ENCODE results near the gene ACSF3.
"Not testable (repeated sequence)": the region's sequence is repeated elsewhere in the genome, so short reads cannot be mapped to it uniquely, and the experiment has no call there.

ACSF3 gene

DNA sequence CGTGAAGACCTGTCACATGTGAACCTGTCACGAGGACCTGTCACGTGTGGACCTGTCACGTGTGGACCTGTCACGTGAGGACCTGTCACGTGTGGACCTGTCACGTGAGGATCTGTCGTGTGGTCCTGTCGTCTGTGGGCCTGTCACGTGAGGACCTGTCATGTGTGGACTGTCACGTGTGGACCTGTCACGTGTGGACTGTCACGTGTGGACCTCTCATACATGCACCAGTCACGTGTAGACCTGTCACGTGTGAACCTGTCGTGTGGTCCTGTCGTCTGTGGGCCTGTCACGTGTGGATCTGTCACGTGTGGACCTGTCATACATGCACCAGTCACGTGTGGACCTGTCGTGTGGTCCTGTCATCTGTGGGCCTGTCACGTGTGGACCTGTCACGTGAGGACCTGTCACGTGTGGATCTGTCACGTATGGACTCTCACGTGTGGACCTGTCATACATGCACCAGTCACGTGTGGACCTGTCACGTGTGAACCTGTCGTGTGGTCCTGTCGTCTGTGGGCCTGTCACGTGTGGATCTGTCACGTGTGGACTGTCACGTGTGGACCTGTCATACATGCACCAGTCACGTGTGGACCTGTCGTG, 19.5 kb upstream of the ACSF3 start:
- DNase-seq = not testable (repeated sequence)

DNA sequence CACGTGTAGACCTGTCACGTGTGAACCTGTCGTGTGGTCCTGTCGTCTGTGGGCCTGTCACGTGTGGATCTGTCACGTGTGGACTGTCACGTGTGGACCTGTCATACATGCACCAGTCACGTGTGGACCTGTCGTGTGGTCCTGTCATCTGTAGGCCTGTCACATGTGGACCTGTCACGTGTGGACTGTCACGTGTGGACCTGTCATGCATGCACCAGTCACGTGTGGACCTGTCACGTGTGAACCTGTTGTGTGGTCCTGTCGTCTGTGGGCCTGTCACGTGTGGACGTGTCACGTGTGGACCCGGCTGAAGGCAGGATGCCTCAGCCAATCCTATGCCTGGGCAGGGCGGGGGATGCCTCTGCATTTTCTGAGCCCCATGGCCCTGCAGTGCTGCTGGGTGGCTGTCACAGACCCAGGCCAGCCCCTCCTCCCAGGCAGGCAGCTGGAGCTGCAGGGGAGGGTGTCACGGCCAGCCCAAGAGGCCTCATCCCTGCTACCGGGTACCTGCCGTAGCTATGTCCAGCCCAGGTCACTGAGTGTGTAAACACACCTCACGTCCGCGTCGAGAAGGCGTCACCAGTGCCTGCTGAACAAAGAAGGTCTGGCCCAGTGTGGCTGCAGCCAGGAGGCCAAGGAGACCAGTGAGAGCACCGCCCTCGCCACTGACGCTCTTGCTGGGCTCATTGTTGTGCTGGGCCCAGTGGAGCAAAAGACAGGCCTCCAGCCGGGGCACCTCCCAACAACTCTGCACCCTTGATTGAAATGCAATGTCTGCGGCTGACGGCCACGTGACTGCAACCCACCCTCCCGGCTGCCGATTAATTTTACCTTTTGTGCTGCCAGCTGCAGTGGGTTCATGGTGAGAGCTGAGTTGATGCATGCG, 18.6 kb upstream of the ACSF3 start:
- no peak for DNase-seq

DNA sequence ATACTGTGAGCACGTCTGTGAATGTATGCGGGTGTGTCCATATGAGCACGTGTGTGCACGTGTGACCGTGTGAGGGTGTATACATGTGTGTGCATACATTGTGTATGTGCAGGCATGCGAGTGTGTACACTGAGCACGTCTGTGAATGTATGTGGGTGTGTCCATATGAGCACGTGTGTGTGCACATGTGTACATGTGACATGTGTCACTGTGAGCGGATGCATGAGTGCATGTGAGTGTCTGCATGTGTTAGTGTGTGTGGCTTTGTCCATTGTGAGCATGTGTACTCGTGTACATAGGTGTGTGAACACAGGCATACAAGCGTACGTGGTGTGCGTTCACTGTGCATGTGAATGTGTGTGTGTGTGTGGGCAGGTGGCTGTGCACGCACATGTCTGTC, 17.5 kb upstream of the ACSF3 start:
- no peak for DNase-seq

DNA sequence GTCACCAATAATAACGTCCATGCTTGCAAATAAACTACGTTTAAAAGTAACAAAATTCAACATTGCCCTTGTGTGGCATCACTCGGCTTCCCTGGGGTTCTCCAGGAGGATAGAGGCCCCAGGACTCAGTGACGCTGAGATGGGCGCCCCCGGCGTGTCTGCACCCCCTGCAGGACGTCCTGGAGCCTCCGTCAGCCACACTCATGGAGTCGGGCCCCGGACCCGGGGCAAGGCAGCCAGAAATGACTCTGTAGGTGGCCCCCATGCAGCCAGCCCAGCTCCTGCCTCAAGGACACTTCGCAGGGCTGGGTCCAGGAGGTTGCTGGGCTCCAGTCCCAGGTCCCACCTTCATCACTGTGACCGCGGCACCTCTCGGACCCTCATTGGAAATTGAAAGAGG, 16.6 kb upstream of the ACSF3 start:
- DNase-seq = no peak

DNA sequence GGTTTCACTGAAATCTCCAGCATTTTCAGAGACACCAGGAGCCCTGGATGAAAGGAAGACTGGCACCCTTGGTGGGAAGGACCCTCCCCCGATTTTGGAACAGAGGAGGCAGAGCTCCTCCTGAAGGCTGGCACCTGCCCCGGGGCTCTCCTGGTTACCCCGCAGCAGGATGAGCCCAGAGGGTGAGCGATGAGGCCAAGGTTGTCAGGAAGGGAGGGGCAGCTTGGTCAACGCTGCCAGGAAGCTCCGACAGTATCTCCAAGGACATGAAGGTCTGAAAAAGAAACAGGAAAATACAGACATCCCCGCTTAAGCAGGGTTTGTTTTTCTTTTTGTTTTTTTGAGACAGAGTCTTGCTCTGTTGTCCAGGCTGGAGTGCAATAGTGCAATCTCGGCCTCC, 15.5 kb upstream of the ACSF3 start:
- DNase-seq = no peak

DNA sequence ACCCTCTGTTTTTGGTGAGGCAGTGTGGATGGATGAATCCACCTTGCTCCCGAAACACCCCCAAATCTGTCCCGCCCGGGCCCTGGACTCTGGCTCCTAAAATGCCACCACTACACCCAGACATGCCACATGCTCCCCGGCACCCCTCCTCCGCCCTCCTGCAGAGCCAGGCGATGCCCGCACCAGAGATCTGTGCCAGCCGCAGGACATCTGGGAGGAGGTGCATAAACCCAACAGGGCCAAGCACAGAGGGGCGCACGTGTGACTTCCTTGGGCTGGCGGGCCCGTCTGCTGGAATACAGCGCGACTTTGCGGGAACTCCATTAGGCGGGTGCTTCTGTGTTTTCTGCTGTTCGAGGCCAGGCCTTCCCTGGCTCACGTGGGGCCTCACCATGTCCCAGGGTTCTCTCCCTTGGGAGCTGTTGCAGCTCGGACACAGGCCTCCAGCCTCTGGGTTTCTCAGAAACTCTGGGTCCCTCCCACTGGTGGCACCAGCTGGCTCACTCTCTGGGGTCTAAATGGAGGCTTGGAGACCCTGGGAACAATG, 14.1 kb upstream of the ACSF3 start:
- DNase-seq = no peak

DNA sequence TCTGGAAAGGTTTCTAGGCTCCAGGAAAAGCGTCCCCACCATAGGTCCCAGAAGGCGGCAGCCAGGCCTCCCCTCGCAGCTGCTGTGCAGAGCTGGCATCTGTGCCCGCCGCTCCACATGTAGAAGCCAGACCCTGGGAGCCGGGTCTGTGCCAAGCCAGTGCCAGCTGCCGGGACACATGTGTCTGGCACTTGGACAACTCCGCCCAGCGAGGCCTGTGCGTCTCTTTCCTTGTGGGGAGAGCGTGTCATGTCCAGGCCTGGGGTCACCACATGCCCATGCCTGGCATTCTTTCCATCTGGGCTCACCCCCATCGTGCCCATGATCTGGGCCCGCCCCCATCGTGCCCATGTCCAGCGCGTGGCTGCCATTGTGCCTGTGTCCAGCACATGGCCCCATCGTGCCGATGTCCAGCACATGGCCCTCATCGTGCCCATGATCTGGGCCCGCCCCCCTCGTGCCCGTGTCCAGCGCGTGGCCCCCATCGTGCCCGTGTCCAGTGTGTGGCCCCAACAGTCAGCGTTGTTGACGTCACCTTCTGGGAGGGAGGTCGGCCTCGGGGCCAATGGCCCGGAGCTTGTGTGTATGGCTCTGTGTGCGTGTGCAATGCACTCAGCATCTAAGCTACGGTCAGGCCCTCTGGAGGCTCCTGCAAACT, 13.3 kb upstream of the ACSF3 start:
- no peak for DNase-seq

DNA sequence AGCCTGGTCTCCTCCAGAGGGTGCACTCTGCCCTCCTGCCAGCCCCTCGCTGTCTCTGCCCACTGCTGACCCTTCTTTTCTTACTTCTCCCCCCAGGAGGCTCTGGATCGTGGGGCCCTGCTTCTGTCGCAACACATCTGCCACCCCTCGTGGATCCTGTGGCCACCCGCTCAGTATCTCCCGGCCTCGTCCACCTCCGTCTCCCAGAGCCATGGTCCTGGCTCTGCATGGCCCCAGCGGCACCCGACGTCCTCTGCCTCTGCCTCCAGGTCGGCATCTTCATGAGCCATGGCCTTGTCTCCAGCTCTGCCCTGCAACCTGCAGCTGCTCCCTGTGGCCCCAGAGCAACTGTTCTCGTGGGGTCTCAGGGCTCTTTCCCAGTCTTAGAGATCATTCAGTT, 12.1 kb upstream of the ACSF3 start:
- no peak for DNase-seq

DNA sequence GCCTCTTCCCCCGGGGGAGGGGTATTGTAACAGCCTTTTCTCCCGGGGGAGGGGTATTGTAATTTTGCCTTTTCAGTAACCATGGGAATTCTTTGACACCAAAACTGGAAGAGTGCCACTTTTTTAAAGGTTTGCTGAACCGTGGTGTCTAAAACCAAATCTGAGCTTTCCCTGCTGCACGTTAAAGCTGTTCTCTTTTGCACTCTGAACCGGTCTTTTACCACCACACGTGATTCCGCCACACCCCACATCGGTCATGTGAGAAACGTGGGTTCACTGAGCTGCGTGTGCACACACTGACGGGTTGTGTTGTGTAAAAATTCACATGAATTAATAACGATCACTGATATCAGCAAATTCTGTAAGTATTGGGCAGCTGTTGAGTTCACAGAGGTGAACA, 9.2 kb upstream of the ACSF3 start:
- DNase-seq = no peak

DNA sequence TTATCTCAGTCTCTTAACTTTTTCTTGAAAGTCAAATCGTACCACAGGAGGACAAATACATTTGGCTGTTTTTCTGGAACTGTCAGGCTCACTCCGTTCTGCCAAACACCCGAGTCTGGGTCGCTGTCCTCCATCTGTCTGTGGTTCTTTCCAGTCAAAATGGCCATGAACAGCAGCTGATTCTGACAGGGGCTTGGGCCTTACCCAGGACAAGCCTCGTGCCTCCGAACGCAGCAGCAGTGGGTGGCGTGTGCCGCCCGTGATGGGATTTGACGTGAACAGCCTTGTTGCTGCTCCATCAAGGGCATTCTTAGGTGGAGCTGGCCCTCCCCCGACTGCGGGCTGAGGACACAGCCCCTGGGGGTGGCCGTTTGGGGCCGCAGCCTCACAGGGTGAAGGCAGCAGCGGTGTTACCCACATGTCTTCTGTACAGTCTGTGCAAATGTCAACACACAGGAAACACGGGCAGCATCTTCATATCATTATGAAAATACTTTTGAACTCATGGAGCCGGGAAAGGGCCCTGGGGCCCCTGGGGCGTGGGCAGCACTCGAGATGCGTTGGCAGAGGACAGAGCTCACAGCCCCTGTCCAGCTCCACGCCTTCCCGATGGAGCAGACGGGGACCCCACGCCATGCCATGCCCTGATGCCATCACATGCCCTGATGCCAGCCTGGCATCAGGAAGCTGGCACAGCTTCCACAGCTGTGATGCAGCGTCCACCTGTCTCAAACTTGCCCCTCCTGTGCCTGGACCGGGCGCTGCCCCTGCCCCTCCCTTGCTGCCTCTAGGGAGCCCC, 8.6 kb upstream of the ACSF3 start:
- no peak for DNase-seq

DNA sequence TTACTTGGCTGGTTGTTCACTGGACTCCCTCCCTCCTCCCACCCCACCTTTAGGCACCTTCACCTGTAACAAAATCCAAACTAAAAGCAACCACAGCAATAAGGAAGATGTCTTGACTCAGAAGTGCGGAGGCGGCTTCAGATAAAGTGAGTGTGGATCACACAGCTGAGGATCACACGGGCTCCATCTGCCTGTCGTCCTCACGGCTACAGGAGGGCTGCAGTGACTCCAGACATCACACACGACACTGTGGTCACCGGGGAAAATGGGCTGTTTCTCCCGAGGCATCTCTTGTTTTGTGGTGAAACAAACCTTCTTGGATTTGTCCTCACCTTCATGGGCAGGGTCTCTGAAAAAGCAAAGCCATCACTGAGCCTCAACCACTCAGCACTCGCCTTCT, 7.9 kb upstream of the ACSF3 start:
- DNase-seq = no peak

DNA sequence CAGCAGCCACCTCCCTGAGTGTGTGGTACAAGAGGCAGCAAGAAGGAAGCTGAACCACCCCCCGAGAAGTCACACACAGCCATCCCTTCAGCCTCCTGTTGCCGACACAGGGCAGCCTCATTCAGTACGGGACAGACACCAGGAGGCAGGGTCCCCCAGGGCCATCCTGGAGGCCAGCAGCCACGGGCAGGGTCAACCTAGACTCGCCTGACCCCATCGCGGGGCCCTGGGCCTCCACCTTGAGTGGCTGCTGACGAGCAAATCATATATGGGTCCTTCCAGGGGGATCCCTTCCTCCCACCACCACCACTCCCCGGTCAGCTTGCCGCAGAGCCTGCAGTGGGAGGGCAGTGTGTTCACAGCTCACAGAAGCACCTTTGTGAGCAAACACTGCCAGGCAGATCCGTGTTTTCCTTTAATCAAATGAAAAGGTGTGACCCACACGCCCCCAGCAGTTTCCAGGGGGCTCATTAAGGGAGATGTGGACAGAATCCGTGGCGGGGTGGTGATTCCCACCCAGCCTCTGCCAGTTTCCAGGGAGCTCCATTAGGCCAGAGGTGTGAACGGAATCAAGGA, 5.6 kb upstream of the ACSF3 start:
- DNase-seq = no peak

DNA sequence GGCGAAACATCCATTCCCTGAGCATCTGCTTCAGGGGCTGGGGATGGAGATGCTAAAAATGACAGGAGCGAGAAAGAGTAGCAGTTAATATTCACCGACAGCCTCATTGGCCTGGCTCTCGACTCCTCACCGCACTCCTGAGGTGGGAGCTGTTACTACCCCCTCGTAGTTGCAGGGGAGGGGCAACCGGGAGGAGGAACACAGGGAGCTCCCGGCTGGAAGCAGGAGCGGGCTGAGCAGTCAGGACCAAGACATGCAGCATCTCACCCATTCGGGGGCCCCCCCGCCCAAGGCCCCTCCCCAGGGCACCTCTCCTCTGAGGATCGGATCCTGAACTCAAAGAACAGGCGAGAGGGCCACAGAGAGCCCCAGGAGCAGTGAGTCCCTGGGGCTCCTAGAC, 4.5 kb upstream of the ACSF3 start:
- DNase-seq = no peak

DNA sequence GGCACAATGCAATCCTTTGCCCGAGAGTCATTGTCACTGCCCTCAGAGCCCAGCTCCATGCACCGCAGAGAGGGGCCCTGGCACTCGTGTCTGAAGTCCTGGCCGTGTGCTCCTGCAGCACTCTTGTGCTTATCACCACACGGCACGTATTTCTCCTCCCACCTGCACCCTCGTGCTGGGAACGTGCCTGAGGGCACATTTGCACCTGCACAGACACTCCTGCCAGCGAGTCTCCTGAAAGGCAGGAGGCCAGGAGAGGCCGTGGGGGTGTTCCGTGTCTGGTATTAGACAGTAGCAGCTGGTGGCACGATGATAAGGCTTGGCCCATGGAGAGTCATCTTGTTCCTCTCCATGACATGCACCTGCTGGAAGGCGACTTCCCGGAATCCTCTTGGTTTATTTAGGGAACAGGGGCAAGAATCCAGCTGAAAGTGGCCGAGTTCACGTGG, 3.4 kb upstream of the ACSF3 start:
- no peak for DNase-seq

DNA sequence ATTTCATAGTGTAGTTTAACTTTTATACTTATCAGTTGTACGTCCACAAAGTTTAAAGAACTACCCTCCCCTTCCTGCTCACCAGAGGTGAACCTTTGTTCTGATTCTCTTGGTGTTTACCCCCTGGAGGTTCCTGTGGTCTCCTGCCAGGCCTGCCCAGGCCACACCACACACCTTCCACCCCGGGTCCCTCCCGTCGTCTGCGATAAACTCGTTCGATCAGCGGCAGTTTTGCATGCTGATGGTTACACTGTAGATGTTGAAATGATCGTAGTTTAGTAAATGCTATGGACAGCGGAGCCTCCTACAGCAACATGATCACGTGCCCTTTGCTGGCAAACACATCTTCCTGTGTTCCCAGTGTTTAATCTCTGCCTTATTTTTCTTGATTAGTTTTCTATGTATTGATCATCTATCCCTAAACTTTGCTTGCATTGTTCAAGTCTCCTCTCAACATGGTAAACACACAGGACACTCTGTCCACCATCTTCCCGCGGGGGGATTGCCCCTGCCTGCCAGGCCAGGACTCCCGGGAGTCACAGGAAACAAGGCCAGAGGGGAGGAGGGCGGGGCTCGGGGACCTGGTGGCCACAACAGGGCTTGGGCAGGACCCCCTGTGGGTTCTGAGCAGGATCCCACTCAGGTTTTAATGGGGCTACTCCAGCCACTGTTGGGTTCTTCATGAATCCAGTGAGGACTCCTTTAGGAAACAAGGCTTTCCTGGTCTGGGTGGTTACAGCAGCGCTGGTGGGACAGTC, 2.8 kb upstream of the ACSF3 start:
- DNase-seq = no peak

DNA sequence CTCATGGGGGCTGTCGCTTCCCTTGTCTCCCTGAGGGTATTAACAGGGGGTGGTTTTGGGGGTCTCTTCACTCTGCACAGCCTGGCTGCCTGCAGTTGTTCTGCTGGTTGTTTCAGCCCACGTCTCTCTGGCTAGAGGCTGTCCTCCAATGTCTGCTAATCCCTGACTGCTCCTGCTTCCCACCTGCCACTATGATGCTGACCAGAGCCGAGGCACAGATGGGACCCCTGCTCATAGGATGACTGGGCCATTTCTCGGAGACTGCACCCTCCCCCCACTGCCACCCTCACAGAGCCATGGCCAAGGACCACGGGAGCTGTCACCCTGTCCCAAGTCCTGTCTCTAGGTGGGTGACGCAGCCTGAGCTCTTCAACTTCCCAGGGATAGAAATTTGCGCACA, 1.6 kb upstream of the ACSF3 start:
- DNase-seq = no peak

DNA sequence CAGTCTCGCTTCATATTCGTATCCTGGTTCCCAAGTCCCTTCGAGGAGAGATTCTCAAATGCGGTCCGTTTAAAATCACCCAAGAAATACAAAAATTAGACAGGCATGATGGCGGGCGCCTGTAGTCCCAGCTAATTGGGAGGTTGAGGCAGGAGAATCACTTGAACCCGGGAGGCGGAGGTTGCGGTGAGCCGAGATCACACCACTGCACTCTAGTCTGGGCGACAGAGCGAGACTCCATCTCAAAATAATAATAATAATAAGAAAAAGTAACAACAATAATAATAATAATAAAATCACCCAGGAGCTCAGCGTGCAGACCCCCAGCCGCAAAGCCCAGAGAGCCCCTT, 425 bp upstream of the ACSF3 start:
- not testable (repeated sequence) for DNase-seq

DNA sequence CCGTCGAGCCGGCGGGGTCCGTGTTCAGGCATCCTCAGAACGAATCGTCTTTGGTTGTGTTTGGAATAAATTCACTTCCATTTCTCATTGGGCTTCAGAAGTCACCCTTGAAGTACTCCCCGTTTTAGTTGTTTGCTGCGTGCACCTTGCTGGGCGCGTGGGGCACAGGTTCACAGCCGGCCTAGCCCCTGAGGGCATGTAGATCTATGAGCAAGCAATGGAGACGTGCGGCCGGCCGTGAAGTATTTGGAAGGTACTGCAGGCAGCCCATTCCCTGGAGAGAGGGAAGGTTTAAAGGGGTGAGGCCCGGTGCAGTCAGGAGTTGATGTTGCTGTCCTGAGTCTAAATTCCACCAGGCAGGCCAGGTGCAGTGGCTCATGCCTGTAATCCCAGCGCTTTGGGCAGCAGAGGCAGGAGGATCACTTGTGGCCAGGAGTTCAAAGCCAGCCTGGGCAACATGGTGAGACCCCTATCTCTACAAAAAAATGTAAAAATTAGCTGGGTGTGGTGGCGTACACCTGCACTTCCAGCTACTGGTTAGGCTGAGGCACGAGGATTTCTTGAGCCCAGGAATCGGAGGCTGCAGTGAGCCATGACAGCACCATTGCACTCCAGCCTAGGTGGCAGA, 714 bp downstream of the ACSF3 start:
- no peak for DNase-seq

DNA sequence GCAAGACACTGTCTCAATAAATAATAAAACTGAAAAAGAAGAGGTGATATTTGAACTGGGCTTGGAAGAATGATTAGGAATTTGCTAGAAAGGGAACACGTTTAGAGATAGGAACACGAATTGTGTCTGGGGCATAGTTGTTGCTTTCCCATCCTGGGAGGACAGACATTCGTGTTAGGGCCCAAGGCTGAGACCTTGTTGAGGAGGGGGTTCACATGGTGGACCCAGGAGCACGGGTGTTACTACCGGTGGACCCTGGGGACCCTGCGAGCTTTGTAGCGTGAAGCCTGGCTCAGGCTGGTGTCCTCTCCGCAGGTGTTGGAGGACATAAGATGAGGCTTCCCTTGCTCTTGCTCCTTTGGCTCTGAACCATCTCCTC, 1.2 kb downstream of the ACSF3 start:
- no peak for DNase-seq

DNA sequence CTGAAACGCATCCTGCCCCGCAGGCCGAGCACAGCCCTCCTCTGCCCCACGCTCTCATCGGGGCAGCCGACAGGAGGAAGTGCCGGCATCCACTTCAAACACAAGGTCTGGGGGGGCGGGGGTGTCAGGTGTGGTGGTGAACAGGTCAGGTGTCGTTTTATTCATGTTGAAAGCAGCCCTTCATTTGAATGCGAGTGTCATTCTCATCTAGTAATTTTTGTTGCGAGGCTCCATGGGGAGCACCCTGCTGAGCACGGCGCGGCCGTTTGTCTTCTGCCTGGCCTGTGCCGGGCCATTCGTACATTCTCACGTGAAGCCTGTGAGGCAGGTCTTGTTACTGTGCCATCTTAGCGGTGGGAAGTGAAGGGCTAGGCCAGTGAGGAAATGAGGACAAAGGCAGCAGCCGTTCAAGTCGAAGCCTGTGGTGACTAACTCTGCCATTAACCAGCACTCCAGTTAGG, 1.9 kb downstream of the ACSF3 start:
- no peak for DNase-seq

DNA sequence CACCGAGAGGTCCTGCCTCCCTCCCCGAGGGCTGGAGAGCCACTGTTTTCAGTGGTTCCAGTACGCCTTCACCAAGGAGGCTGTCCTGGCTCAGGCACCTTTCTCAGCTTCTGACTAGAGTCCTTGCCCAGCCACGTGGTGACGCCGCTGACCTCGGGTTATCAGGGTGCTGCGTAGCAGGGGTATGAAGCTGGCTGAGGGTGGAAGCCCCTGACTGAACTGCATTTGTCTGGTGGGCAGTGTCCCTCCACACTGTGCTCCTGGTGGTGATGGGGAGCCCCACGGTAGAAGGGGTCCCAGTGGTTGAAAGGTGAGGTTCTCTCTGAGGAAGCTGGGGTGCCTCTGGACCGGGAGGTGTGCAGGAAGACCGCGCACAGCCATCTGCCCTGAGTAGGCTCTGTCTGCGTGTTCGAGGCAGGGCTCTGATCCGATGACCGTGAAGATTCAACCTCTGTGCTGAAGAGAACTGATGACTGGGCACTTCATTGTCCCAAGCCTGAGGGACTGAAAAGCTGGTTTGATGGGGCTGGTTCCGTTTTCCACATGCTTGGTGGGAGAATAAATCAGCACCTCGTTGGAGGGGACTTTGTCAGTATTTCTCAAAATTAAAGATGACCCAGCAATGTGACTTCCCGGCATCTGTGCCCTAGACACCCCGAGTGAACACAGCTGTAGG, 2.5 kb downstream of the ACSF3 start:
- DNase-seq = no peak
